Myocyte (in vitro differentiated cells): ENCODE data around the gene USP43. TPM values are rescaled to one million over a fixed set of nuclear protein-coding genes. Genes with fewer than 3 reads are reported as not detected.

Source experiments
- total RNA-seq: library from RNA; depleted of rRNA; stranded (reverse); fragments of >200 nt; gene quantifications from 2 replicates; pipeline ENCODE4 v1.2.3, GENCODE V29; 2014

Gene USP43
- total RNA-seq, 1 donor from 2014 or later, result not detected

Other genes with a start within 250 kb of the USP43 start
- 44.6 and 55.9 TPM in 2 replicates for gene STX8, start 69.7 kb upstream of the USP43 start, total RNA-seq
- not detected in 2 replicates for gene CFAP52, start 68.9 kb upstream of the USP43 start, total RNA-seq
- gene DHRS7C, start 146.1 kb downstream of the USP43 start, total RNA-seq, result 0.16 TPM in 1 of 2 replicates, not detected in the other
- gene GSG1L2, start 176.6 kb downstream of the USP43 start, total RNA-seq, result not detected in 2 replicates
- not detected in 2 replicates for gene GLP2R, start 180.4 kb downstream of the USP43 start, total RNA-seq